ENCODE data around the gene RSPH6A. TPM values are rescaled to one million over a fixed set of nuclear protein-coding genes. Genes with fewer than 3 reads are reported as not detected.

RSPH6A gene
- total and polyA plus RNA-seq, 10 donors, result 0.13 to 0.41 (median 0.26) TPM; not detected in 6

- Histone ChIP-seq H3K4me3 (peak overlapping the region; percentile 60 to 88 (median 69)), H3K27me3 (replicated peaks in 1 of 7) (peaks cover 0 to 76% (median 4%) of the 10 kb centered on the region in 7 donors), H3K4me1 (peaks cover 18 to 41% (median 30%) of the 10 kb centered on the region in 6 donors), H3K27ac (peak overlapping the region in 7 of 8 donors; percentile 61 to 91 (median 83)), H3K36me3 (peaks cover 0 to 41% (median 34%) of the 10 kb centered on the region in 6 donors), H3K9me3 (no peaks in the 10 kb centered on the region)
- intact Hi-C loops (cut with DNase I; ENCODE audit: low total_unique reads), result no loop called here
- 6 to 13% (median 7%) methylated on average over 11 to 31 of the region's 31 CpGs for WGBS, 5 donors
- no peak for DNase-seq
- no peak for TF ChIP-seq POLR2AphosphoS5 (IDR thresholded peaks at IDR 0.05)
- no peak for TF ChIP-seq POLR2A (IDR thresholded peaks at IDR 0.05)
- TF ChIP-seq CTCF (IDR thresholded peaks at IDR 0.05 in 8 of 11, conservative IDR thresholded peaks at IDR 0.05 in 3 of 11), result no peak
Measured at GRCh38 chr19:45791744-45792469, 23.2 kb downstream of the RSPH6A start.

GRCh38 chr19:45790942-45791341 lies 24.2 kb downstream of the RSPH6A start:
- peaks cover 18 to 41% (median 30%) of the 10 kb centered on the region in 6 donors for H3K4me1 ChIP-seq
- no peaks in the 10 kb centered on the region for H3K9me3 ChIP-seq
- peaks cover 0 to 76% (median 0%) of the 10 kb centered on the region in 7 donors for H3K27me3 ChIP-seq (replicated peaks in 1 of 7)
- 31 to 37% (median 33%) methylated on average over 8 of the region's 8 CpGs for WGBS, 5 donors
- peak overlapping the region in 3 of 8 donors; percentile 19 to 88 (median 60) for H3K4me3 ChIP-seq
- TF ChIP-seq CTCF (IDR thresholded peaks at IDR 0.05 in 8 of 11, conservative IDR thresholded peaks at IDR 0.05 in 3 of 11) (no peak), POLR2A (IDR thresholded peaks at IDR 0.05) (no peak), POLR2AphosphoS5 (IDR thresholded peaks at IDR 0.05) (peak in 1 of 3 donors; percentile 84)
- peaks cover 0 to 50% (median 44%) of the 10 kb centered on the region in 6 donors for H3K36me3 ChIP-seq
- intact Hi-C loops (cut with DNase I; ENCODE audit: low total_unique reads), result no loop called here
- peak overlapping the region in 2 of 8 donors; percentile 83 to 85 for H3K27ac ChIP-seq
- peak; percentile 80 for DNase-seq

- intact Hi-C loops (cut with DNase I; ENCODE audit: low total_unique reads), result no loop called here
- H3K36me3 ChIP-seq, result peaks cover 0 to 65% (median 51%) of the 10 kb centered on the region in 6 donors
- WGBS, 5 donors, result 93 to 95% (median 94%) methylated on average over 15 of the region's 15 CpGs
Measured at GRCh38 chr19:45789035-45789786, 25.9 kb downstream of the RSPH6A start.

More at GRCh38 chr19:45789035-45789786, 25.9 kb downstream of the RSPH6A start:
- TF ChIP-seq POLR2AphosphoS5 (IDR thresholded peaks at IDR 0.05) (no peak), CTCF (IDR thresholded peaks at IDR 0.05 in 8 of 11, conservative IDR thresholded peaks at IDR 0.05 in 3 of 11) (no peak), POLR2A (IDR thresholded peaks at IDR 0.05) (no peak)
- H3K27ac ChIP-seq, result no peak overlapping the region
- H3K4me1 ChIP-seq, result peaks cover 18 to 49% (median 37%) of the 10 kb centered on the region in 6 donors
- H3K4me3 ChIP-seq, result no peak overlapping the region
- no peaks in the 10 kb centered on the region for H3K9me3 ChIP-seq
- H3K27me3 ChIP-seq (replicated peaks in 1 of 7), result peaks cover 0 to 74% (median 0%) of the 10 kb centered on the region in 7 donors
- no peak for DNase-seq

Data from spleen (tissue), 11 donors.